ENCODE data around the gene NUP210. TPM values are rescaled to one million over a fixed set of nuclear protein-coding genes. Genes with fewer than 3 reads are reported as not detected.

Gene NUP210
- total and polyA plus RNA-seq, 2 experiments from 2014 or later: 13.8 to 73.9 TPM

DNA sequence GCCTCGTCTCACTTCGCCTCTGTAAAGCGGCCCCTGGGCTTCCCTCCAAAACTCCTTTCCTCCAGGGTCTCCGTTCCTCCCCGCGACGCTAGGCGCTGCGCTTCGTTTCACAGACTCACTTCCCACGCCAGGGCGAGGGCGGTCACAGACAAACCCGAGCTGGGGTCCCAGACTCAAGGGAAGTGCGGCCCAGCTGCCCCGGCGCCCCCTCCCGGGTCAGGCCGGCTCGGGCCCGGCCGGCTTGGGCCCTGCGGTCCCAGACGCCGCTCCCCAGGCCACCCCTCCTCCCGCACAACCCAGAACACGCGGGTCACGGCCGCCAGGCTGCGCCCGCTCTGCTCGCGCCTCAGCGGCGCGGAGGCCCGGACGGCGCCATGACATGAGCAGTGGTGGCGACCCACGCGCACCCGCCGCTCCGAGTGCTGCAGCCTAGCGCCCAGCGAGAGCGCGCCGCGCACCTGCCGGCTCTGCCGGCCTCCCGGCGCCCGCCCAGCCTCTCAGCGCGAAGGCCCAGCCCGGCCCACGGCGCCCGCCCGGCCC lies 547 bp downstream of the NUP210 start:
- peak; percentile 46 for ATAC-seq
- Histone ChIP-seq H3K27ac (ENCODE audit: low read depth) (no peak overlapping the region), H3K9me2 (ENCODE audit: insufficient read depth) (no peaks in the 10 kb centered on the region), H3K4me1 (ENCODE audit: insufficient read depth) (peaks cover 22% of the 10 kb centered on the region), H3F3A (replicated peaks; ENCODE audit: low read depth) (no peaks in the 10 kb centered on the region), H2AFZ (peak overlapping the region; percentile 43; the same call in 1 of the 2 replicates), H3K27me3 (ENCODE audit: insufficient read depth) (peaks cover 5% of the 10 kb centered on the region; the same call in 1 of the 2 replicates), H3K36me3 (ENCODE audit: insufficient read depth) (peaks cover 3% of the 10 kb centered on the region; the same call in 1 of the 2 replicates), H3K4me2 (peak overlapping the region; percentile 94), H4K20me1 (replicated peaks; ENCODE audit: insufficient read depth) (no peaks in the 10 kb centered on the region; the same call in none of the 2 replicates), H3K4me3 (peak overlapping the region; percentile 85), H3K79me2 (replicated peaks; ENCODE audit: insufficient read depth) (peaks cover 46% of the 10 kb centered on the region)
- H3K4me3 Mint-ChIP-seq: peak overlapping the region; percentile 83
- peaks cover 41% of the 10 kb centered on the region for H3K4me1 Mint-ChIP-seq
- DNase-seq (ENCODE audit: low spot score): peak; percentile 48
- no peaks in the 10 kb centered on the region for H3K36me3 Mint-ChIP-seq (ENCODE audit: low read depth)
- H3K27ac Mint-ChIP-seq: no peak overlapping the region
- H3K9me3 Mint-ChIP-seq: no peaks in the 10 kb centered on the region
- TF ChIP-seq NANOG (IDR thresholded peaks at IDR 0.05; ENCODE audit: borderline replicate concordance) (no peak), REST (IDR thresholded peaks at IDR 0.05; ENCODE audit: unreplicated experiment) (no peak), EZH2 (IDR thresholded peaks at IDR 0.05; ENCODE audit: low read depth, unreplicated experiment) (no peak), POLR2AphosphoS5 (IDR thresholded peaks at IDR 0.05; ENCODE audit: low read depth) (no peak), ZNF331 (CRISPR knock-in tag; IDR thresholded peaks at IDR 0.05; ENCODE audit: low read depth) (no peak), ETS1 (IDR thresholded peaks at IDR 0.05) (no peak), JUNB (IDR thresholded peaks at IDR 0.05; ENCODE audit: unreplicated experiment) (no peak), EZH2phosphoT487 (IDR thresholded peaks at IDR 0.05; ENCODE audit: unreplicated experiment) (no peak), ZNF114 (CRISPR knock-in tag; IDR thresholded peaks at IDR 0.05) (no peak), STAT1 (IDR thresholded peaks at IDR 0.05; ENCODE audit: unreplicated experiment) (no peak), CTCF (conservative IDR thresholded peaks at IDR 0.05; ENCODE audit: low read depth in 2 of 2) (no peak), CREB1 (CRISPR knock-in tag; IDR thresholded peaks at IDR 0.05; ENCODE audit: low read depth) (no peak)
- TF ChIP-seq, protein P1, sequence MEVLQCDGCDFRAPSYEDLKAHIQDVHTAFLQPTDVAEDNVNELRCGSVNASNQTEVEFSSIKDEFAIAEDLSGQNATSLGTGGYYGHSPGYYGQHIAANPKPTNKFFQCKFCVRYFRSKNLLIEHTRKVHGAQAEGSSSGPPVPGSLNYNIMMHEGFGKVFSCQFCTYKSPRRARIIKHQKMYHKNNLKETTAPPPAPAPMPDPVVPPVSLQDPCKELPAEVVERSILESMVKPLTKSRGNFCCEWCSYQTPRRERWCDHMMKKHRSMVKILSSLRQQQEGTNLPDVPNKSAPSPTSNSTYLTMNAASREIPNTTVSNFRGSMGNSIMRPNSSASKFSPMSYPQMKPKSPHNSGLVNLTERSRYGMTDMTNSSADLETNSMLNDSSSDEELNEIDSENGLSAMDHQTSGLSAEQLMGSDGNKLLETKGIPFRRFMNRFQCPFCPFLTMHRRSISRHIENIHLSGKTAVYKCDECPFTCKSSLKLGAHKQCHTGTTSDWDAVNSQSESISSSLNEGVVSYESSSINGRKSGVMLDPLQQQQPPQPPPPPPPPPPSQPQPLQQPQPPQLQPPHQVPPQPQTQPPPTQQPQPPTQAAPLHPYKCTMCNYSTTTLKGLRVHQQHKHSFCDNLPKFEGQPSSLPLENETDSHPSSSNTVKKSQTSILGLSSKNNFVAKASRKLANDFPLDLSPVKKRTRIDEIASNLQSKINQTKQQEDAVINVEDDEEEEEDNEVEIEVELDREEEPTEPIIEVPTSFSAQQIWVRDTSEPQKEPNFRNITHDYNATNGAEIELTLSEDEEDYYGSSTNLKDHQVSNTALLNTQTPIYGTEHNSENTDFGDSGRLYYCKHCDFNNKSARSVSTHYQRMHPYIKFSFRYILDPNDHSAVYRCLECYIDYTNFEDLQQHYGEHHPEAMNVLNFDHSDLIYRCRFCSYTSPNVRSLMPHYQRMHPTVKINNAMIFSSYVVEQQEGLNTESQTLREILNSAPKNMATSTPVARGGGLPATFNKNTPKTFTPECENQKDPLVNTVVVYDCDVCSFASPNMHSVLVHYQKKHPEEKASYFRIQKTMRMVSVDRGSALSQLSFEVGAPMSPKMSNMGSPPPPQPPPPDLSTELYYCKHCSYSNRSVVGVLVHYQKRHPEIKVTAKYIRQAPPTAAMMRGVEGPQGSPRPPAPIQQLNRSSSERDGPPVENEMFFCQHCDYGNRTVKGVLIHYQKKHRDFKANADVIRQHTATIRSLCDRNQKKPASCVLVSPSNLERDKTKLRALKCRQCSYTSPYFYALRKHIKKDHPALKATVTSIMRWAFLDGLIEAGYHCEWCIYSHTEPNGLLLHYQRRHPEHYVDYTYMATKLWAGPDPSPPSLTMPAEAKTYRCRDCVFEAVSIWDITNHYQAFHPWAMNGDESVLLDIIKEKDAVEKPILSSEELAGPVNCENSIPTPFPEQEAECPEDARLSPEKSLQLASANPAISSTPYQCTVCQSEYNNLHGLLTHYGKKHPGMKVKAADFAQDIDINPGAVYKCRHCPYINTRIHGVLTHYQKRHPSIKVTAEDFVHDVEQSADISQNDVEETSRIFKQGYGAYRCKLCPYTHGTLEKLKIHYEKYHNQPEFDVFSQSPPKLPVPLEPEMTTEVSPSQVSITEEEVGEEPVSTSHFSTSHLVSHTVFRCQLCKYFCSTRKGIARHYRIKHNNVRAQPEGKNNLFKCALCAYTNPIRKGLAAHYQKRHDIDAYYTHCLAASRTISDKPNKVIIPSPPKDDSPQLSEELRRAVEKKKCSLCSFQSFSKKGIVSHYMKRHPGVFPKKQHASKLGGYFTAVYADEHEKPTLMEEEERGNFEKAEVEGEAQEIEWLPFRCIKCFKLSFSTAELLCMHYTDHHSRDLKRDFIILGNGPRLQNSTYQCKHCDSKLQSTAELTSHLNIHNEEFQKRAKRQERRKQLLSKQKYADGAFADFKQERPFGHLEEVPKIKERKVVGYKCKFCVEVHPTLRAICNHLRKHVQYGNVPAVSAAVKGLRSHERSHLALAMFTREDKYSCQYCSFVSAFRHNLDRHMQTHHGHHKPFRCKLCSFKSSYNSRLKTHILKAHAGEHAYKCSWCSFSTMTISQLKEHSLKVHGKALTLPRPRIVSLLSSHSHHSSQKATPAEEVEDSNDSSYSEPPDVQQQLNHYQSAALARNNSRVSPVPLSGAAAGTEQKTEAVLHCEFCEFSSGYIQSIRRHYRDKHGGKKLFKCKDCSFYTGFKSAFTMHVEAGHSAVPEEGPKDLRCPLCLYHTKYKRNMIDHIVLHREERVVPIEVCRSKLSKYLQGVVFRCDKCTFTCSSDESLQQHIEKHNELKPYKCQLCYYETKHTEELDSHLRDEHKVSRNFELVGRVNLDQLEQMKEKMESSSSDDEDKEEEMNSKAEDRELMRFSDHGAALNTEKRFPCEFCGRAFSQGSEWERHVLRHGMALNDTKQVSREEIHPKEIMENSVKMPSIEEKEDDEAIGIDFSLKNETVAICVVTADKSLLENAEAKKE (CRISPR knock-in tag; IDR thresholded peaks at IDR 0.05): no peak
- peaks cover 21% of the 10 kb centered on the region for H3K27me3 Mint-ChIP-seq (ENCODE audit: insufficient read depth, low read depth, poor library complexity)

Data from GM23338 (cell line).